Ascending aorta (tissue), 2 donors: Measurements from ENCODE around the gene SDE2. TPM values are rescaled to one million over a fixed set of nuclear protein-coding genes. Genes with fewer than 3 reads are reported as not detected.

Experiments used
- DNase-seq, 2 donors: peaks; one replicate each; pipeline ENCODE4 v3.0.0-alpha.2; 2019; ENCODE audit warnings: low spot score in 2 of 2
- H3K27ac ChIP-seq, 2 donors: fragments of 200-600 bp; sonication (generic); one replicate each; pipeline ENCODE4 v1.5.1; 2016 to 2017; ENCODE audit warnings: mild to moderate bottlenecking in 1 of 2
- H3K27me3 ChIP-seq: fragments of 200-600 bp; sonication (generic); one replicate; pipeline ENCODE4 v1.5.1; 2017
- H3K36me3 ChIP-seq, 2 donors: fragments of 200-600 bp; sonication (generic); one replicate each; pipeline ENCODE4 v1.5.1; 2016
- H3K4me1 ChIP-seq, 2 donors: fragments of 200-600 bp; sonication (generic); one replicate each; pipeline ENCODE4 v1.5.1; 2016 to 2017; ENCODE audit warnings: mild to moderate bottlenecking in 1 of 2
- H3K4me3 ChIP-seq, 2 donors: fragments of 200-600 bp; sonication (generic); one replicate each; pipeline ENCODE4 v1.5.1; 2016 to 2017; ENCODE audit warnings: mild to moderate bottlenecking in 1 of 2
- H3K9me3 ChIP-seq, 2 donors: fragments of 200-600 bp; sonication (generic); one replicate each; pipeline ENCODE4 v1.5.1; 2016
- intact Hi-C: fragments of 100-400 bp; cut with DNase I; formaldehyde crosslinking; loops from one replicate; pipeline ENCODE4 v1.15.1; 2023
- total RNA-seq: library from RNA; depleted of rRNA; stranded (reverse); fragments of >200 nt; gene quantifications from one replicate; pipeline ENCODE4 v1.1.0, GENCODE V29; 2016
- TF ChIP-seq, protein P1 (sequence below), 3 experiments: fragments of 200-600 bp in 2 of 3; fragments of 450-650 bp in 1 of 3; sonication (generic) in 2 of 3; IDR thresholded peaks; one replicate each; pipeline ENCODE4 v1.5.1; 2016 to 2019; ENCODE audit warnings: antibody characterized with exemption in 3 of 3, mild to moderate bottlenecking in 1 of 3, moderate library complexity in 1 of 3

The SDE2 gene
- total RNA-seq, 1 donor from 2014 or later: 12.3 TPM

DNA sequence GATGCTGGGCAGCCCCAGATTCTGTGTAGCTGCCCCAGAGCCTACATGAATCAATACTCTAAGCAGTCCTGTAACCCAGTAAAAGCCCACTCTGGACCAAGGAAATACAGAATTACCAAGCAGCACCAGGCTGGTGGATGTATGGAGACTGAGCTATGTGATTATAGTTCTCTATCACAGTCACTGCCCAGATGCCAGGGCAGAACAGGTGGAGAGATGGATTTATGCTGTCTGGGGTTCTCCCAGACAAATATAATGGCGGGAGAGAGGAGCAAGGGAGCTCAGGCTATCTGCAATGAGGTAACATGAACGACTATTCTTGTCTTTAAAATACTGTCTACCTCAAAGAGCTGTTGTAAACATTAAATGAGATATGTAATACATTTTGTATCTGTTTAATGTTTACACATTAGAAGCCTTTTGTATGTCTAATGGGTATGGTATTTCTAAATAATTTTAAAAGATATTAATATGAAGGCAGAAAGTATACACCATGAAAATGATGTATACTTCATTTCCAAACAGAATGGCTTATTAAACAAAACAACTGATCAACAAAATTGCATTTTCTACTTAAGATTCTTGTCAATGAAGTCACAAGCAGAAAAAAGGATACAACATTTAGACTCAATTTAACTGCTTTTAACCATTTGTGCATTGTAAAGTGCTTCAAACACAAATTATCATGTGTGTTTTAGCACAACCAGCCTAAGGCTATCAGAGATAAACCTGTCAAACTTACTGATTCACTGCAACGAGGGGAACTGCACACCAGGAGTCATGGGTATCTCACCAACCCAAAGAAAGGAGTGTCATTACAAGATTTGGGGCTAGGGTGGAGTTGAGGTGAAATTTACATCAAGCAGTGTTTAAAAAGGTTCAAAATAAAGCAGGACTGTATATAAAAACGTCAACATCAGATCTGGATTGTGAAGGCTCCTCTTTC, 3.0 kb downstream of the SDE2 start:
- Histone ChIP-seq H3K27me3 (no peaks in the 10 kb centered on the region), H3K9me3 (no peaks in the 10 kb centered on the region)
- intact Hi-C loops: loop anchor here (5.0 kb wide), 1 partner anchor 126 kb away; no protein-coding TSS in a partner anchor

DNA sequence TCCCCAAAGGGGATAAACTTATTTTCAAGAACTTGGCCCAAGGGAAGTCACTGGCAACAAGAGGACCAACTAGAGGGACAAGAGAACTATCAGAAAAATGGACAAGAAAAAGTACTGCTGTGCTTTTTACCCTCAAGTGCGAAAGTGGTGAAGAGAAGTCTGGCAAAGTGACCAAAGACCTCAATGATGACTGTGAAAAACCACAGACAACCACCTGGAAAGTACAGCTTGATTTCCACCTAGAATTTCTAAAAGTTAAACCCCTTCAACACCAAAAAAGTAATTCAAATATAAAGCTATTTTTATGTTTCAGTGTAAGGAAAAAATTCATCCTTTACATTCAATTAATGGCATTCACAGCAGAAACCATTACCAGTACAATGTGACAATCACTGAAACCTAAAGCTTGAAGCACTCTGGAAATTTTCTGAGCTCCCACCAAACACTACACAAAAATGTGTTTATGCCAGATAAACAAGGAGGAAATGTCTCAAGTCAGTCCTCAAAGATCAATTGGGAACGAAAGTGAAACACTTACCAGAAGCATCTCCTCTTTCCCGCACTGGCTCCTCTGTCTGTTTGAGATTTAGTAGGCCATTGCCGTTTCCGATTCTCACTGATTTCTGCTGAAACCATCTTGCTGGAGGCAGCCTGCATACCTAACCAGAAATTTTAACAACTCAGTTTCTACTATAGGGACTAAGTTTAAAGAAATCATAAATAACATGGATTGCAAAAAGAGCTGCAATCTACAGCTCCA, 8.3 kb downstream of the SDE2 start:
- no peak overlapping the region for H3K4me3 ChIP-seq
- peaks cover 35 to 86% of the 10 kb centered on the region in 2 donors for H3K36me3 ChIP-seq
- no peak overlapping the region for H3K27ac ChIP-seq
- H3K4me1 ChIP-seq: no peaks in the 10 kb centered on the region
- intact Hi-C loops: no loop called here
- TF ChIP-seq, protein P1, sequence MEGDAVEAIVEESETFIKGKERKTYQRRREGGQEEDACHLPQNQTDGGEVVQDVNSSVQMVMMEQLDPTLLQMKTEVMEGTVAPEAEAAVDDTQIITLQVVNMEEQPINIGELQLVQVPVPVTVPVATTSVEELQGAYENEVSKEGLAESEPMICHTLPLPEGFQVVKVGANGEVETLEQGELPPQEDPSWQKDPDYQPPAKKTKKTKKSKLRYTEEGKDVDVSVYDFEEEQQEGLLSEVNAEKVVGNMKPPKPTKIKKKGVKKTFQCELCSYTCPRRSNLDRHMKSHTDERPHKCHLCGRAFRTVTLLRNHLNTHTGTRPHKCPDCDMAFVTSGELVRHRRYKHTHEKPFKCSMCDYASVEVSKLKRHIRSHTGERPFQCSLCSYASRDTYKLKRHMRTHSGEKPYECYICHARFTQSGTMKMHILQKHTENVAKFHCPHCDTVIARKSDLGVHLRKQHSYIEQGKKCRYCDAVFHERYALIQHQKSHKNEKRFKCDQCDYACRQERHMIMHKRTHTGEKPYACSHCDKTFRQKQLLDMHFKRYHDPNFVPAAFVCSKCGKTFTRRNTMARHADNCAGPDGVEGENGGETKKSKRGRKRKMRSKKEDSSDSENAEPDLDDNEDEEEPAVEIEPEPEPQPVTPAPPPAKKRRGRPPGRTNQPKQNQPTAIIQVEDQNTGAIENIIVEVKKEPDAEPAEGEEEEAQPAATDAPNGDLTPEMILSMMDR (IDR thresholded peaks at IDR 0.05): no peak
- H3K9me3 ChIP-seq: no peaks in the 10 kb centered on the region
- DNase-seq: no peak
- no peaks in the 10 kb centered on the region for H3K27me3 ChIP-seq

More for the DNA sequence above, 3.0 kb downstream of the SDE2 start:
- TF ChIP-seq, protein P1 (IDR thresholded peaks at IDR 0.05): no peak
- Histone ChIP-seq H3K27ac (no peak overlapping the region), H3K4me3 (no peak overlapping the region), H3K36me3 (peaks cover 19 to 39% of the 10 kb centered on the region in 2 donors), H3K4me1 (peaks cover 0 to 24% of the 10 kb centered on the region in 2 donors)
- DNase-seq: no peak

DNA sequence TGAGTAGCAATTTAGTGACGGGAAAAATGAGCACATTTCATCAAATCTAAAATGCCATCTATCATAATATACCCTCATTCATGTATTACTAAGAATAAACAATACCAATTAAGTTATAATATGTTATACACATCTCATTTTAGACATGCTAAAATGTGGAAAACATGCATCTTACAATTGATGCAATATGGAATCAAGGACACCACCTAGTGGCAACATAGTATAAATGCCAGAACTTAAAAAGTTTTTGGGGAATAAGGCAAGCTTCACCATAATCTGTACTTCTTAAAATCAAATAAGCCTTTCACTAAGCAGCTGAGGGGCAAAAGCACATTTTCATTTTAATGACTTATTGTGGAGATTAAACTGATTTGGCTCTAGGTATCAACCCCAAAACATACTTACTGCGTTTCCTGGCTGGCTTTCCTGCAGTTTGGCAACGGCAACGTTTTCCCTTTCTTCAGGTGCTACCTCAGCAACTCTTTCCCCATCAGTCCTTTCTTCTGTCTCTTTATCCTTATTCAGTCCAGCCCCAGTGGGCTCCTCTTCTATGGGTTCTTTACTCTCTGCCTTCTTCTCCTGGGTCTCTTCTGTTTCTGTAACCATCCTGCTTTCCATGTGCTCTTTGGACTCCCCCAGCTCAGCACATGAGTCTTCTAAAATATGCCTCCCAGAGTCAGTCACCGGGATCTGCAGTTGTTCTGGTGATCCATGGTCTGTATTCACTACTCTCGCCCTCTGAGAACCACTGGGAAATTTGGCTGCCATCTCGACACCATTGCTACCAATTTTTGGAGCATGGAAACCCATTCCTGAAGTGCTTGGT, 11.4 kb downstream of the SDE2 start:
- intact Hi-C loops: no loop called here
- H3K4me3 ChIP-seq: no peak overlapping the region
- H3K9me3 ChIP-seq: no peaks in the 10 kb centered on the region
- H3K27me3 ChIP-seq: no peaks in the 10 kb centered on the region
- no peaks in the 10 kb centered on the region for H3K4me1 ChIP-seq
- no peak for DNase-seq
- no peak overlapping the region for H3K27ac ChIP-seq
- TF ChIP-seq, protein P1 (IDR thresholded peaks at IDR 0.05): peak; percentile 48 to 65 (median 59)
- H3K36me3 ChIP-seq: peaks cover 48 to 89% of the 10 kb centered on the region in 2 donors

DNA sequence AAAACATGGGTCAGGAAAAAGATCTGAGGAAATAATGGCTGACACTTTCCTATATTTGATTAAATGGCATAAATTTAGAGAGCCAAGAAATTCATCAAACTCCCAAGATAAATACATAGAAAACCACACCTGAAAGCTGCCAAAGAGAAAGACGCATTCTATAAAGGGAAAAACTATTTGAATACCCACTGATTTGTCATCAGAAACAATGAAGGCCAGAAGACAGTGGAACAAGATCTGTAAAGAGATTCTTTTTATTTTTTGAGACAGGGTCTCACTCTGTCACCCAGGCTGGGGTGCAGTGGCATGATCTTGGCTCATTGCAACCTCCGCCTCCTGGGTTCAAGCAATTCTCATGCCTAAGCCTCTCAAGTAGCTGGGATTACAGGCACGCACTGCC, 17.4 kb downstream of the SDE2 start:
- H3K4me3 ChIP-seq: no peak overlapping the region
- peaks cover 47 to 79% of the 10 kb centered on the region in 2 donors for H3K36me3 ChIP-seq
- no peaks in the 10 kb centered on the region for H3K9me3 ChIP-seq
- no peak overlapping the region for H3K27ac ChIP-seq
- H3K27me3 ChIP-seq: no peaks in the 10 kb centered on the region
- H3K4me1 ChIP-seq: no peaks in the 10 kb centered on the region
- TF ChIP-seq, protein P1 (IDR thresholded peaks at IDR 0.05): no peak
- intact Hi-C loops: no loop called here
- no peak for DNase-seq
